Natural killer cell (primary cell): ENCODE results near the gene KLK8. TPM values are rescaled to one million over a fixed set of nuclear protein-coding genes. Genes with fewer than 3 reads are reported as not detected.

ENCODE experiments used
- ATAC-seq, 3 donors: fragments of 150-1000 bp in 2 of 3; fragments of 200-7000 bp in 1 of 3; cut with Tn5 transposase; 1 replicate in 1 of 3; 2 replicates in 2 of 3; pipeline ENCODE4 v1.10.0; 2021; ENCODE audit warnings: mild to moderate bottlenecking in 2 of 3, moderate library complexity in 2 of 3
- DNase-seq, 2 donors: peaks; one replicate each; pipeline versions ENCODE4 v3.0.0 to v3.0.0-alpha.2; 2013 to 2021; ENCODE audit warnings: mixed read lengths in 1 of 2
- H3K27ac ChIP-seq: one replicate; pipeline ENCODE4 v1.5.1; 2013; ENCODE audit warnings: mild to moderate bottlenecking, low read length
- H3K27me3 ChIP-seq: one replicate; pipeline ENCODE4 v1.6.1; 2013; ENCODE audit warnings: low read length; ENCODE audit not compliant: control insufficient read depth, insufficient read depth
- H3K36me3 ChIP-seq: one replicate; pipeline ENCODE4 v1.6.1; 2013; ENCODE audit warnings: low read length; ENCODE audit not compliant: control insufficient read depth, insufficient read depth
- H3K4me1 ChIP-seq: one replicate; pipeline ENCODE4 v1.6.1; 2013; ENCODE audit warnings: low read length; ENCODE audit not compliant: control insufficient read depth, insufficient read depth
- H3K4me3 ChIP-seq: one replicate; pipeline ENCODE4 v1.5.1; 2013; ENCODE audit warnings: low read length
- H3K9me3 ChIP-seq: one replicate; pipeline ENCODE4 v1.6.1; 2013; ENCODE audit warnings: low read length; ENCODE audit not compliant: control insufficient read depth, insufficient read depth
- H3K27ac Mint-ChIP-seq, 2 donors: one replicate each; pipeline ENCODE4 v1.8.0; 2022; ENCODE audit warnings: mild to moderate bottlenecking in 2 of 2, mixed read lengths in 2 of 2, moderate library complexity in 1 of 2
- H3K27me3 Mint-ChIP-seq, 2 donors: one replicate each; pipeline ENCODE4 v1.8.0; 2022; ENCODE audit warnings: low read depth in 2 of 2, mixed read lengths in 2 of 2
- H3K36me3 Mint-ChIP-seq: one replicate; pipeline ENCODE4 v1.8.0; 2022; ENCODE audit warnings: mixed read lengths
- H3K4me1 Mint-ChIP-seq, 2 donors: one replicate each; pipeline ENCODE4 v1.8.0; 2022; ENCODE audit warnings: mixed read lengths in 2 of 2
- H3K4me3 Mint-ChIP-seq: one replicate; pipeline ENCODE4 v1.8.0; 2022; ENCODE audit warnings: mild to moderate bottlenecking, moderate library complexity, mixed read lengths
- H3K9me3 Mint-ChIP-seq, 2 donors: one replicate each; pipeline ENCODE4 v1.8.0; 2022; ENCODE audit warnings: mixed read lengths in 2 of 2
- CTCF ChIP-seq: fragments of 200-600 bp; IDR thresholded peaks from one replicate; pipeline ENCODE4 v1.8.0; 2022; ENCODE audit warnings: antibody characterized with exemption
- WGBS: methylation state at CpG from one replicate; pipeline ENCODE4 v1.1.7; 2013; ENCODE audit warnings: missing lambda C conversion rate; ENCODE audit not compliant: insufficient coverage; 5-methylcytosine and 5-hydroxymethylcytosine counted together
- intact Hi-C: fragments of 100-400 bp; cut with micrococcal nuclease; formaldehyde crosslinking; loops from one replicate; pipeline ENCODE4 v1.14.2; 2022
- total RNA-seq, 4 donors: library from RNA; stranded (reverse); fragments of 120-200 nt in 1 of 4; gene quantifications; one replicate each; pipeline versions ENCODE4 v1.2.3 to v1.2.4, GENCODE V29; 2013 to 2022

The KLK8 gene
- total RNA-seq, 3 donors from 2014 or later (not counting 1 experiment from before 2014, with no cell fraction given), result not detected

GRCh38 chr19:51006406-51006805 is 5.0 kb upstream of the KLK8 start:
- H3K4me3 Mint-ChIP-seq, result no peak overlapping the region
- intact Hi-C loops, result no loop called here
- DNase-seq (no peak), ATAC-seq (no peak)
- peaks cover 0 to 6% of the 10 kb centered on the region in 2 donors for H3K4me1 Mint-ChIP-seq
- H3K36me3 Mint-ChIP-seq, result no peaks in the 10 kb centered on the region
- WGBS, result 44% methylated on average over 8 of the region's 8 CpGs
- H3K27me3 Mint-ChIP-seq, result peaks cover 40 to 48% of the 10 kb centered on the region in 2 donors
- no peak overlapping the region for H3K27ac ChIP-seq
- no peaks in the 10 kb centered on the region for H3K9me3 ChIP-seq
- H3K9me3 Mint-ChIP-seq, result no peaks in the 10 kb centered on the region
- TF ChIP-seq CTCF, result no peak
- no peaks in the 10 kb centered on the region for H3K36me3 ChIP-seq
- H3K4me1 ChIP-seq, result no peaks in the 10 kb centered on the region
- H3K27ac Mint-ChIP-seq, result no peak overlapping the region
- no peak overlapping the region for H3K4me3 ChIP-seq
- H3K27me3 ChIP-seq, result no peaks in the 10 kb centered on the region

- DNase-seq (no peak), ATAC-seq (no peak)
- Histone ChIP-seq H3K4me3 (no peak overlapping the region), H3K9me3 (no peaks in the 10 kb centered on the region), H3K27ac (no peak overlapping the region), H3K4me1 (no peaks in the 10 kb centered on the region), H3K27me3 (peaks cover 5% of the 10 kb centered on the region), H3K36me3 (no peaks in the 10 kb centered on the region)
- intact Hi-C loops, result no loop called here
- no peak overlapping the region for H3K27ac Mint-ChIP-seq
- no peaks in the 10 kb centered on the region for H3K36me3 Mint-ChIP-seq
- no peaks in the 10 kb centered on the region for H3K9me3 Mint-ChIP-seq
- TF ChIP-seq CTCF, result no peak
- 88% methylated on average over 1 of the region's 1 CpG for WGBS
- peaks cover 40 to 44% of the 10 kb centered on the region in 2 donors for H3K27me3 Mint-ChIP-seq
- peaks cover 0 to 6% of the 10 kb centered on the region in 2 donors for H3K4me1 Mint-ChIP-seq
- H3K4me3 Mint-ChIP-seq, result no peak overlapping the region
Observed at GRCh38 chr19:51005248-51005647, 3.8 kb upstream of the KLK8 start.

- Histone ChIP-seq H3K36me3 (no peaks in the 10 kb centered on the region), H3K4me3 (no peak overlapping the region), H3K9me3 (no peaks in the 10 kb centered on the region), H3K4me1 (no peaks in the 10 kb centered on the region), H3K27ac (no peak overlapping the region), H3K27me3 (peaks cover 5% of the 10 kb centered on the region)
- Mint-ChIP-seq H3K9me3 (no peaks in the 10 kb centered on the region), H3K4me1 (peaks cover 0 to 6% of the 10 kb centered on the region in 2 donors), H3K27me3 (peaks cover 40 to 41% of the 10 kb centered on the region in 2 donors), H3K27ac (no peak overlapping the region), H3K36me3 (no peaks in the 10 kb centered on the region), H3K4me3 (no peak overlapping the region)
- DNase-seq, result no peak
- no peak for TF ChIP-seq CTCF
- 64% methylated on average over 7 of the region's 7 CpGs for WGBS
- no peak for ATAC-seq
- intact Hi-C loops, result no loop called here
Observed at GRCh38 chr19:51003316-51003715, 1.9 kb upstream of the KLK8 start.
